ENCODE data around the gene DIP2B.
A peak's percentile ranks its signal among the peaks of the same experiment; 100 is the strongest.

DIP2B gene

GRCh38 chr12:50686406-50686805 lies 181.6 kb downstream of the DIP2B start:
- no peak for DNase-seq

GRCh38 chr12:50686976-50687375 lies 182.2 kb downstream of the DIP2B start:
- no peak for DNase-seq

GRCh38 chr12:50689437-50689836 lies 184.7 kb downstream of the DIP2B start:
- DNase-seq: no peak

GRCh38 chr12:50690925-50691324 lies 186.1 kb downstream of the DIP2B start:
- no peak for DNase-seq

GRCh38 chr12:50695961-50696360 lies 191.2 kb downstream of the DIP2B start:
- no peak for DNase-seq

GRCh38 chr12:50696931-50697330 lies 192.1 kb downstream of the DIP2B start:
- DNase-seq: no peak

- no peak for DNase-seq
Measured at GRCh38 chr12:50699154-50699553, 194.4 kb downstream of the DIP2B start.

- DNase-seq: no peak
Measured at GRCh38 chr12:50699940-50700339, 195.2 kb downstream of the DIP2B start.

- no peak for DNase-seq
Measured at GRCh38 chr12:50706606-50707005, 201.8 kb downstream of the DIP2B start.

- DNase-seq: no peak
Measured at GRCh38 chr12:50707396-50707795, 202.6 kb downstream of the DIP2B start.

- DNase-seq: no peak
Measured at GRCh38 chr12:50708631-50709030, 203.8 kb downstream of the DIP2B start.

GRCh38 chr12:50711121-50711520 lies 206.3 kb downstream of the DIP2B start:
- DNase-seq: no peak

GRCh38 chr12:50715174-50715573 lies 210.4 kb downstream of the DIP2B start:
- no peak for DNase-seq

- no peak for DNase-seq
Measured at GRCh38 chr12:50718760-50719159, 214.0 kb downstream of the DIP2B start.

GRCh38 chr12:50720085-50720484 lies 215.3 kb downstream of the DIP2B start:
- peak; percentile 16 for DNase-seq

- no peak for DNase-seq
Measured at GRCh38 chr12:50720501-50720900, 215.7 kb downstream of the DIP2B start.

- no peak for DNase-seq
Measured at GRCh38 chr12:50723865-50724264, 219.1 kb downstream of the DIP2B start.

GRCh38 chr12:50725011-50725942 lies 220.5 kb downstream of the DIP2B start:
- DNase-seq: peak; percentile 14

- DNase-seq: no peak
Measured at GRCh38 chr12:50727466-50727865, 222.7 kb downstream of the DIP2B start.

GRCh38 chr12:50728417-50728816 lies 223.6 kb downstream of the DIP2B start:
- DNase-seq: no peak

GRCh38 chr12:50728841-50729240 lies 224.1 kb downstream of the DIP2B start:
- DNase-seq: no peak

GRCh38 chr12:50732591-50732990 lies 227.8 kb downstream of the DIP2B start:
- peak; percentile 90 for DNase-seq

GRCh38 chr12:50733706-50734105 lies 228.9 kb downstream of the DIP2B start:
- no peak for DNase-seq

GRCh38 chr12:50734409-50735263 lies 229.9 kb downstream of the DIP2B start:
- peak; percentile 45 for DNase-seq
